ENCODE measurements around the gene PARD3B. TPM values are rescaled to one million over a fixed set of nuclear protein-coding genes. Genes with fewer than 3 reads are reported as not detected.

The PARD3B gene
- total and polyA plus RNA-seq, 2 of the 4 experiments (the other 2 are of a cell fraction), result 3.3 to 15.6 TPM

- no peak overlapping the region for H2AK5ac ChIP-seq (ENCODE audit: low read depth, low read length)
- ChIA-PET POLR2A (ENCODE audit: unreplicated experiment) (no interaction called here), CTCF (no interaction called here)
- intact Hi-C loops (cut with micrococcal nuclease) (no loop called here), dilution Hi-C loops (cut with HindIII; ENCODE audit: low sequenced_read_pairs, unreplicated experiment) (no loop called here), in situ Hi-C loops (cut with MboI; ENCODE audit: low sequenced_read_pairs) (no loop called here)
- H2BK15ac ChIP-seq (ENCODE audit: low read depth, low read length), result no peak overlapping the region
- H3K27me3 ChIP-seq (ENCODE audit: control insufficient read depth, insufficient read depth, low read length), result no peaks in the 10 kb centered on the region
- H2BK20ac ChIP-seq (ENCODE audit: low read depth, low read length), result no peak overlapping the region
- H2AFZ ChIP-seq (replicated peaks; ENCODE audit: low read length, poor library complexity), result no peak overlapping the region
- H3K36me3 ChIP-seq (ENCODE audit: control insufficient read depth, insufficient read depth, low read length), result no peaks in the 10 kb centered on the region
- H3K14ac ChIP-seq (replicated peaks; ENCODE audit: low read depth, low read length), result no peak overlapping the region
- no peak overlapping the region for H4K5ac ChIP-seq (ENCODE audit: low read depth, low read length)
- no peaks in the 10 kb centered on the region for H4K20me1 ChIP-seq (ENCODE audit: insufficient read depth, low read length)
- H3K56ac ChIP-seq (ENCODE audit: extremely low read depth, insufficient read depth, low read length), result no peak overlapping the region
- no peak overlapping the region for H3K4ac ChIP-seq (ENCODE audit: low read depth, low read length)
- no peak overlapping the region for H3K23ac ChIP-seq (ENCODE audit: low read depth, low read length)
- ATAC-seq (ENCODE audit: low read depth) (no peak), DNase-seq (no peak)
- WGBS, 2 experiments (ENCODE audit: extremely low coverage in 2 of 2, insufficient read length in 1 of 2), result no CpG with 5 or more reads among the region's 3 CpGs
- H4K91ac ChIP-seq (ENCODE audit: insufficient read depth, low read depth, low read length), result no peak overlapping the region
- no peak overlapping the region for H3K9ac ChIP-seq (ENCODE audit: low read depth, low read length)
- H2BK5ac ChIP-seq (ENCODE audit: low read depth, low read length, poor library complexity, severe bottlenecking), result no peak overlapping the region
- no peak overlapping the region for H3K18ac ChIP-seq (ENCODE audit: low read depth, low read length)
- BruUV-seq (replicated peaks), result no TSS peak
- H3K4me1 ChIP-seq (ENCODE audit: control insufficient read depth, insufficient read depth, low read length), result no peaks in the 10 kb centered on the region
- H2AK9ac ChIP-seq (replicated peaks; ENCODE audit: low read depth, low read length, poor library complexity), result no peak overlapping the region
- H3K4me3 ChIP-seq (ENCODE audit: insufficient read depth, low read depth, low read length), result no peak overlapping the region
- no peak overlapping the region for H4K8ac ChIP-seq (ENCODE audit: low read depth in 2 of 2, low read length in 2 of 2)
- H3K4me2 ChIP-seq (ENCODE audit: low read depth, low read length), result no peak overlapping the region
- TF ChIP-seq SMC3 (IDR thresholded peaks at IDR 0.05; ENCODE audit: low read depth, low read length), result no peak
- TF ChIP-seq POLR2A (IDR thresholded peaks at IDR 0.05; ENCODE audit: low read depth, low read length), result no peak
- no peak for TF ChIP-seq USF2 (IDR thresholded peaks at IDR 0.05; ENCODE audit: low read depth, low read length)
- TF ChIP-seq RFX5 (IDR thresholded peaks at IDR 0.05; ENCODE audit: low read depth, low read length), result no peak
- no peak for TF ChIP-seq NFE2L2 (IDR thresholded peaks at IDR 0.05; ENCODE audit: low read depth, low read length)
- no peak for TF ChIP-seq BHLHE40 (IDR thresholded peaks at IDR 0.05; ENCODE audit: low read depth, low read length)
- TF ChIP-seq MAFK (IDR thresholded peaks at IDR 0.05; ENCODE audit: low read depth, low read length), result no peak
- no peak for TF ChIP-seq CHD1 (IDR thresholded peaks at IDR 0.05; ENCODE audit: low read depth, low read length)
- TF ChIP-seq, protein P1, sequence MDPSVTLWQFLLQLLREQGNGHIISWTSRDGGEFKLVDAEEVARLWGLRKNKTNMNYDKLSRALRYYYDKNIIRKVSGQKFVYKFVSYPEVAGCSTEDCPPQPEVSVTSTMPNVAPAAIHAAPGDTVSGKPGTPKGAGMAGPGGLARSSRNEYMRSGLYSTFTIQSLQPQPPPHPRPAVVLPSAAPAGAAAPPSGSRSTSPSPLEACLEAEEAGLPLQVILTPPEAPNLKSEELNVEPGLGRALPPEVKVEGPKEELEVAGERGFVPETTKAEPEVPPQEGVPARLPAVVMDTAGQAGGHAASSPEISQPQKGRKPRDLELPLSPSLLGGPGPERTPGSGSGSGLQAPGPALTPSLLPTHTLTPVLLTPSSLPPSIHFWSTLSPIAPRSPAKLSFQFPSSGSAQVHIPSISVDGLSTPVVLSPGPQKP (IDR thresholded peaks at IDR 0.05; ENCODE audit: borderline replicate concordance, low read depth, low read length), result no peak
- TF ChIP-seq CEBPB (IDR thresholded peaks at IDR 0.05; ENCODE audit: low read depth, low read length), result no peak
- TF ChIP-seq MXI1 (IDR thresholded peaks at IDR 0.05; ENCODE audit: borderline replicate concordance, low read depth, low read length), result no peak
- H2BK120ac ChIP-seq (ENCODE audit: low read depth, low read length), result no peak overlapping the region
- H3K79me1 ChIP-seq (ENCODE audit: low read depth in 1 of 2, low read length in 2 of 2), result no peaks in the 10 kb centered on the region
- H3K9me1 ChIP-seq (ENCODE audit: insufficient read depth, low read length), result no peaks in the 10 kb centered on the region
- H3K27ac ChIP-seq (ENCODE audit: insufficient read depth, low read length), result no peak overlapping the region
- no peaks in the 10 kb centered on the region for H3K9me3 ChIP-seq (ENCODE audit: control insufficient read depth, insufficient read depth, low read length)
Observed at GRCh38 chr2:205245001-205245400, 699.7 kb downstream of the PARD3B start.
